Stimulated activated CD4-positive, alpha-beta T cell treated with anti-CD3 and anti-CD28 coated beads, Interleukin-1b, Interleukin-23, amount 100 ng/mL, for 48 hours (primary cell): ENCODE results near the gene MAPK8.

Experiments used
- DNase-seq: peaks from one replicate; pipeline ENCODE4 v3.0.0-alpha.2; 2020

MAPK8 gene

GRCh38 chr10:48464871-48465736 is 158.6 kb downstream of the MAPK8 start:
- no peak for DNase-seq

GRCh38 chr10:48465860-48466521 is 159.5 kb downstream of the MAPK8 start:
- no peak for DNase-seq

DNA sequence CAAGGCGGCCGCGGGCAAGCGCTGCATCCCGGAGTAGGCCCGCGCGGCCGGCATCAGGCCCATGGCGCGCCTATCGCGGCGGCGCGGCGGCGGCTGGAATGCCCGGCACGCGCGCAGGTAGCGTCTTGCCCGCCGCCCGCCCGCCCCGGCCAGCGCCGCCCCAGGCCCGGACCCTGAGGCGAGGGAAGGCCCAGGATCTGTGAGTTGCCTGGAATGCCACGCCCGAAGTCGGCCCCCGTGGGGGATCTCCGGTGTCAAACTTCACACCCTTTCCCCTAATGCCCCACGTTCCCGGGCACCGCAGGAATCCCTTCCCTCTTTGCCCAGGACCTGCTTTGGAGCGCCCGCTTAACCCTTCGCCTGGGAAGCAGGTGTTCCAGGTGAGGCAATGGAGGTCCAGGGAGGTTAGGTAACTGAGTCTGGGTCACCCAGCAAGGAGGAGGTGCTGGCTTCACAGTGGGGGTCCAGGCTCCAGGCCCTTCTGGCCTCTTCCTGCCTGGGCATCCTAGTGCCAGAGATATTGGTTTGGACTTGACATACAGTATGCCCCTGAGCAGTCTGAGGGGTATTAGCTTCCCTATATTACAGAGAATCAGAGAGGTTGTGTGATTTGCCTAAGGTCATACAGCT is 160.2 kb downstream of the MAPK8 start:
- no peak for DNase-seq

GRCh38 chr10:48467669-48468068 is 161.2 kb downstream of the MAPK8 start:
- DNase-seq, result no peak

DNA sequence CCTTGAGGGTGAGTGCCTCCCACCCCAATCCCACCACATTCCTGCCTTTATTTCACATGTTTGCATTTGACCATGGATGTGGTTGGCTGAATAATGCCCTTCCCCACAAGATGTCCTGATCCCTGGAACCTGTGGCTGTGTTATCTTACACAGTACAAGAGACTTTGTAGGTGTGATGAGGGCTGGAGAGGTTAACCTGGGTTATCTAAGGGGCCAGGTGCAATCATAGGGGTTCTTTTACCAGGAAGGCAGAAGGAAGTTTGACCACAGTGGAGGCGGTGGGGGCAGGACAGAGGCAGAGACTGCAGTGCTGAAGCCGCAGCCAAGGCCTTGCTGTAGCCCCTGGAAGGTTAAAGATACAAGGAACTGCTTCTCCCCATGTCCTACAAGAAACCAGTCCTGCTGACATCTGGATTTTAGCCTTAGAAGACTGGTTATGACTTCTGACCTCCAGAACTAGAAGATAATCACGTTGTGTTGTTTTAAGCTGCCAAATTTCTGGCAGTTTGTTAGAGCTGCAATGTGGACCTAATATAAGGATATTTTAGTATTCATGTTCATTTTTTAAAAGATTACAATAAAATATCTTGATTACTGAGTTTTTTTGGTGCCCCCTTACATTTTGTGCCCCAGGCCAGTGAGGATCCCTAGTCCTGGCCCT is 161.8 kb downstream of the MAPK8 start:
- no peak for DNase-seq

DNA sequence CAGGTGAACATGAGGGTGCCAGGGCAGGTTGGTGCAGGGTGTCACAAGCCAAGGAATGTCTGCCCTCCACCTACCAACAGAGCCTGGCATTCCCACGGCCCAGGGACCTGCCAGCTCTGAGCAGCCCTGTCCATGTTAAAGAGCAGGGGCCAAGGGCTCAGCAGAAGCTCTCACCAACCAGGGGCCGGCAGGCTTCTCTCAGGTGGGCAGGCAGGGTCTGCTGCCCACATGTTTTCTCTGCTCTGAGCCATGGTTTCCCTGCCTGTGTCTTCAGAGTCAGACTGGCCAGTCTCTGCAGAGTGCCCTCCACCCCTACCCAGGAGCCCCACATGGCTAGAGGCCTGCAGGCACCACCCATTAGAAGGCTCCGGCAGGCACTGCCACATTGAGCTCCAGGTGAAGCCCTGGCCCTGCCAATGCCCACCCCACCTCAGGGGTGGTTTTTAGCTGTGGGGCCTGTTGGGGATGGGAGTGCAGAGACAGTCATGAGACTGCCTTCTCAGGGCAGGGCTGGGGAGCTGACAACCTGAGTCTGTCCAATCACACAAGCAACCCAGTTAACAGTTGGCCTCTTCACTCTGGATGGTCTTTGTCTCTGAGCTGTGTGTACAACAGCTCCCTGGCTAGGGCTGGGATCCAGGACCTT is 162.5 kb downstream of the MAPK8 start:
- DNase-seq, result no peak

GRCh38 chr10:48469516-48470020 is 163.1 kb downstream of the MAPK8 start:
- no peak for DNase-seq

DNA sequence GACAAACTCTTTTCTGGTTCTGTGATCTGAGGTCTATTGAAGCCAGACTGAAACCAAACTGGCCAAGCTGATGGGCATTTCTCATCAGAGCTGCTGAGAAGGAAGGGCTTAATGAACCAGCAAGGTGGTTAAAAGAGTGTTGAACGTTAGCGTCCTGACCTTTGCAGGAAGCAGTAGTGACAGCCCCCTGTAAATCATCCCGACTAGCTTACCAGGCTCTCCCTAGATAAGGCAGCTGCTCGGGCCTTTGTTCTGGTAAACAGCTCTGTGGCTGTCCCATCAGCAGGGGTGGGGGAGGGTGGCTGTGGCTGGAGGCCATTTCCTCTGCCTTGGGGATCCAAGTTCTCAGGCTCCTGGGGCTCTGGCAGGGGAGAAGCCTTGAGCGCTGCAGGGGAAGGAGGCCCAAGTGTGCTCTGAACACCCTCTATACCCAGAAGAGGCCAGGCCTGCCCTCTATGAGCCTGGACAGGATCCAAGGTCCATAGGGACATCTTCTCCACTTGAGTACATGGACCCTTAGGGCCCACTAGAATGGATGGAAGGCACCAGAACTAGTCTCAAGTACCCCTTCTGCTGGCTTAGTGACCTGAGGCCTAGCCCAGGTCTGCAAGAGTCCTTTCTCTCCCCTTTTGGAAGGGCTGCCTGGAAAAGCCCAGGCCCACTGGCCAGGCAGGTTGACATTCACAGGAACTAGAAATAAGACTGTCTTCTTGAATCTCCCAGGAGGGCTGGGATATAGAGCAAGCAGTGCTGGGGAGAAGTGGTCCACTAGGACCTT is 163.8 kb downstream of the MAPK8 start:
- DNase-seq, result no peak

GRCh38 chr10:48470893-48471805 is 164.7 kb downstream of the MAPK8 start:
- no peak for DNase-seq

DNA sequence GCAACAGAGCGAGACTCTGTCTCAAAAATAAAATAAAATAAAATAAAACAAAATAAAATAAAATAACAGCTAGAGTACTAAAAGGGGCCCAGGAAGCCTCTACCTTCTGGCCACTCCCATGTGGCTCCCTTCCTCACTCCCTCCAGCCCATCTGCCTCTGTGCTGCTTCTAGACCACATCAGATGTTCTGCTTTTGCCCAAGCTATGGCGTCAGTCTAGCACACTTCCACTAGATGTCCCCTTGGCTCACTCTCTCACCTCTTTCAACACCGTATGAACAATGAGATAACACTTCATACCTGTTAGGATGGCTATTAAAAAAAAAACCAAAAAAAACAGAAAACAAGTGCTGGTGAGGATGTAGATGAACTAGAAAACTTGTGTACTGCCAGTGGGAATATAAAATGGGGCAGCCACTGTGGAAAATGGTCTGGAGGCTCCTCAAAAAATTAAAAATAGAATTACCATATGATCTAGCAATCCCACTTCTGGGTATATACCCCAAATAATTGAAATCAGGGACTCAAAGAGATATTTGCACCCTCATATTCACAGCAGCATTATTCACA is 166.1 kb downstream of the MAPK8 start:
- no peak for DNase-seq

- DNase-seq, result no peak
Measured at GRCh38 chr10:48473704-48474103, 167.2 kb downstream of the MAPK8 start.

DNA sequence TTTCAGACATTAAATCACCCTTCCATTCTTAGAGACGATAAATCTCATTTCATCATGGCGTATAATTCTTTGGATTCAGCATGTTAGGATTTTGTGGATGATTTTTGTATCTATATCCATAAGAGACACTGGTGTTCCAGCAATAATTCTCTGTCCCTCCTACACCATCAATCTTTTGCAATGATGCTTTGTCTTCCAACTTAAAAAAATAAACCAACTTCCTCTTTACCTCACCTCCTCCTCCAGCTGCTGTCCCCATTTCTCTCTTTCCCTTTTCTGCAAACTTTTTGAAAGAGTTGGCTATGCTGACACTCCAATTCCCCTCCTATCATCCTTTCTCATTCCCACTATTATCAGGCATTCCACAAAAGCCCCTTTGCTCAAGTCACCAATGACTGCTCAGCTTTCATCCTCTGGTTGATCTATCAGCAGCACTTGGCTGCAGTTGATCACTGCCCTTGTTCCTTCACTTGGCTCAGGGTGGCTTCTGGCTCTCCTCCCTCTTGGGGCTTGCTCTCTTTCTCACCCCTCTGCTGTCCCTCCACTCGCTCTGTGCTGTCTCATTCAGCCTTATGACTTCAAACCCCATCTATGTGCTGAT is 168.4 kb downstream of the MAPK8 start:
- DNase-seq, result no peak

DNA sequence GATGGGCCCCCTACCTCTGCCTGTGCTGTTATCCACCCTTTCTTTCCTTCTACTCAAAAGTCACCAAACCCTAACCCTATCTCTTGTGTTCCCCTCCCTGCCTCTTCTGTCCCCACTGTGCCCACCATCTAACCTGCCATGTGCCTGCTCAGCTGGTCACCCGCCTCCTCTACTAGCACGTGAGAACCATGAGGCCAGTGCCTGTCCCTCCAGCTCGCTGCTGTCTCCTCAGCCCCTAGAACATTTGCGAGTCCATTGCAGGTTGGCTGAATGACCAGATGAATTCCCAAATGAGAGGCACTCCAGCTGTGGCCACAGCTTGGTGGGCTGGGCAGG is 169.4 kb downstream of the MAPK8 start:
- no peak for DNase-seq

GRCh38 chr10:48476279-48476982 is 170.0 kb downstream of the MAPK8 start:
- no peak for DNase-seq

DNA sequence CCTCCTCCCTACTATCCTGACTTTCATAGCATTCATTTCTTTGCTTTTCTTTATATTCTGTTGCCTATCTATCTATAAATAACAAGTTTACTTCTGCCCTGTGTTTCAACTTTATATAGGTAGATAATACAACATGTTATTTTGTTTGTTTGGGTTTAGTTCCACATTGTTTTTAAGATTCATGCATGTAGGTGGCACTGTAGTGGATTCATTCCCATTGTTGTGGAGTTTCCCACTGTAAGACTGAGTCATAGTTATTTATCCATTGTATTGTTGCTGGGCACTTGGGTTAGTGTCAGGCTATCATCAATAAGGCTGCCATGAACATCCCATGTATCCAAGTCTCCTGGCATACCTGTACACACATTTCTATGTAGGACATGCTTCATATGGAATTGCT is 170.7 kb downstream of the MAPK8 start:
- DNase-seq, result no peak

- DNase-seq, result no peak
Measured at GRCh38 chr10:48477616-48478015, 171.1 kb downstream of the MAPK8 start.

- DNase-seq, result no peak
Measured at GRCh38 chr10:48478469-48478868, 172.0 kb downstream of the MAPK8 start.

GRCh38 chr10:48478980-48479811 is 172.7 kb downstream of the MAPK8 start:
- DNase-seq, result no peak
